ENCODE data around the gene TMEM176B.

TMEM176B gene

GRCh38 chr7:150754951-150755350 is 45.2 kb downstream of the TMEM176B start:
- no peak for DNase-seq (ENCODE audit: low read depth in 1 of 2, low spot score in 1 of 2)

GRCh38 chr7:150753826-150754603 is 46.1 kb downstream of the TMEM176B start:
- no peak for DNase-seq (ENCODE audit: low read depth in 1 of 2, low spot score in 1 of 2)

GRCh38 chr7:150753239-150753638 is 46.9 kb downstream of the TMEM176B start:
- DNase-seq (ENCODE audit: low read depth in 1 of 2, low spot score in 1 of 2), result no peak

GRCh38 chr7:150751702-150752101 is 48.5 kb downstream of the TMEM176B start:
- DNase-seq (ENCODE audit: low read depth in 1 of 2, low spot score in 1 of 2), result no peak

- no peak for DNase-seq (ENCODE audit: low read depth in 1 of 2, low spot score in 1 of 2)
Measured at GRCh38 chr7:150748376-150748775, 51.8 kb downstream of the TMEM176B start.

- no peak for DNase-seq (ENCODE audit: low read depth in 1 of 2, low spot score in 1 of 2)
Measured at GRCh38 chr7:150746921-150747320, 53.2 kb downstream of the TMEM176B start.

GRCh38 chr7:150745876-150746275 is 54.3 kb downstream of the TMEM176B start:
- DNase-seq (ENCODE audit: low read depth in 1 of 2, low spot score in 1 of 2), result no peak

GRCh38 chr7:150745086-150745485 is 55.1 kb downstream of the TMEM176B start:
- DNase-seq (ENCODE audit: low read depth in 1 of 2, low spot score in 1 of 2), result no peak

GRCh38 chr7:150744041-150744656 is 56.0 kb downstream of the TMEM176B start:
- DNase-seq (ENCODE audit: low read depth in 1 of 2, low spot score in 1 of 2), result no peak

GRCh38 chr7:150742286-150742968 is 57.7 kb downstream of the TMEM176B start:
- DNase-seq (ENCODE audit: low read depth in 1 of 2, low spot score in 1 of 2), result no peak
